Measurements from ENCODE around the gene DUSP22.

The DUSP22 gene

GRCh38 chr6:296151-297122, 4.2 kb downstream of the DUSP22 start:
- DNase-seq (ENCODE audit: low read depth in 3 of 3, low spot score in 1 of 3), result no peak

- no peak for DNase-seq (ENCODE audit: low read depth in 3 of 3, low spot score in 1 of 3)
Observed at GRCh38 chr6:297571-298232, 5.4 kb downstream of the DUSP22 start.

GRCh38 chr6:298233-299103, 6.2 kb downstream of the DUSP22 start:
- DNase-seq (ENCODE audit: low read depth in 3 of 3, low spot score in 1 of 3), result no peak

- DNase-seq (ENCODE audit: low read depth in 3 of 3, low spot score in 1 of 3), result no peak
Observed at GRCh38 chr6:299104-299980, 7.1 kb downstream of the DUSP22 start.

- no peak for DNase-seq (ENCODE audit: low read depth in 3 of 3, low spot score in 1 of 3)
Observed at GRCh38 chr6:300026-300425, 7.7 kb downstream of the DUSP22 start.

- no peak for DNase-seq (ENCODE audit: low read depth in 3 of 3, low spot score in 1 of 3)
Observed at GRCh38 chr6:300494-301198, 8.4 kb downstream of the DUSP22 start.

DNA sequence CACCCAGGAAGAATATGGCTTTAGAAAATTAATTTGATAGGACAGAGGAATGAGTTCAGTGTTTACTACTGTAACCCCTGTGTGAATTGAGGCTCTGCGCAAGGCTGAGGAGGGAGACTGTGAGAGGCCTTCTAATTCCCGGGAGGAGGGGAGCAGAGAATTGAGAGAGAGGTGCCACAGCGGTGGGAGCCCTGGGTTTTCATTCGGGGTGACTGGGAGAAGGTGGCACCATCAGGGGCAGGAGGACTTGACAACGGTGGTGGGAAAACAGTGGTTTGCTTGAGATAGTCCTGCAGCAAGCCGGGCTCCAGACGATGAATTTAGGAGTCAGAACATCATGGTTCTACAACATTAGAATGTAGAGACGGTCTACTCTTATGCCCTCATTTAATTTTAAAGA, 9.2 kb downstream of the DUSP22 start:
- no peak for DNase-seq (ENCODE audit: low read depth in 3 of 3, low spot score in 1 of 3)

DNA sequence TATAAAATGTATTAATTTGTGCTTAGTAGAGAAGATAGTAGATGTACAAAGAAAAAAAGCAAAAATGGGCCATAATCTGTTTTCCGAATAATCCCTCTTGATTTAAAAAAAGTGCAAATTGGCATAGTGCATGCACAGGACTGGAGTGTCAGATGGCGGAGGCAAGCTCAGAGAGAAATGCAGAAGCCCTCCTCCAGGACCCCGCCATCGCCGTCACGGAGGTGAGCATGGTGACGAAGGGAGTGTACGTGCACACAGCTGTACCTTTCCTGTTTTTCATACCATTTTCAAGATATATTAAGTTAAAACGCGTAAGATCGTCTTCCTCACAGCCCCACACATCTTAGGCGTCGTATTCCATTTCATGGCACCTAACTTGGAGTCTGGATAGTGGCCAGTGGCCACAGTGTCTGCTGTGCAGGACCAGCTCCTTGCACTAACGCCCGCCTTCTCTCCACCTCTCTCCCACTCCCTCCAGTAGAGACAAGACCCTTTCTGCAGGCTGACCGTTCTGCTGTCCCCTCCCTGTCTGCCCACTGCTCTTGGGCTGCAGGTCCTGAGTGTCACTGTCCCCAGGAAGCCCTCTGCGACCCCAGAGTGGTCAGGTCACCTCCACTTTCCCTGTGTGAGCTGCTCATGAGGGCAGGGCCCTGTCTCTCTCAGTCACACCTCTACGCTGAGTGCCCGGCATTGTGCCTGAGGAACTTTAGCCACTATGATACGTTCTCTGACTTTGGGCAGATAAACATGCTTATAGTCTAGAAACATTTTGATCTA, 9.8 kb downstream of the DUSP22 start:
- no peak for DNase-seq (ENCODE audit: low read depth in 3 of 3, low spot score in 1 of 3)

GRCh38 chr6:302760-303159, 10.5 kb downstream of the DUSP22 start:
- no peak for DNase-seq (ENCODE audit: low read depth in 3 of 3, low spot score in 1 of 3)

DNA sequence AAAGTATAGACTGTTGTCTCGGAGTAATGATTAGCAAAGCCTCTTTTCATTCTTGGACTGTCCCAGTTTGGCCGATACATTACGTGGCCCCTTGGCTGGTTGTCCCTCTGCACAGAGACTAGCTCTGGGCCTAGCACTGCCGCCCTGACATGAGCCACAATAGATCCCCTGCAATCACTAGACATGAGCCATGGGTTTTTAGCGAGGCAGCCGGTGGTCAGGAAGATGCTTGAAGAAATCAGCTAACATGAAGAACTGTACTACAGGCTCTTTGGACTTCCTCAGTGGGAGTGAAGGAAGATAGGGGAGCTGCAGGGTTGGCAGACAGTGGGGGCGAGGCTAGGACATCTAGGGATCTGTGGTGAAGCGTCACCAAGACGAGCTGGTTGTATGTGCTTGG, 11.0 kb downstream of the DUSP22 start:
- no peak for DNase-seq (ENCODE audit: low read depth in 3 of 3, low spot score in 1 of 3)

GRCh38 chr6:303948-304558, 11.8 kb downstream of the DUSP22 start:
- DNase-seq (ENCODE audit: low read depth in 3 of 3, low spot score in 1 of 3), result no peak

- no peak for DNase-seq (ENCODE audit: low read depth in 3 of 3, low spot score in 1 of 3)
Observed at GRCh38 chr6:304833-305370, 12.6 kb downstream of the DUSP22 start.

GRCh38 chr6:305371-306206, 13.3 kb downstream of the DUSP22 start:
- DNase-seq (ENCODE audit: low read depth in 3 of 3, low spot score in 1 of 3), result no peak

DNA sequence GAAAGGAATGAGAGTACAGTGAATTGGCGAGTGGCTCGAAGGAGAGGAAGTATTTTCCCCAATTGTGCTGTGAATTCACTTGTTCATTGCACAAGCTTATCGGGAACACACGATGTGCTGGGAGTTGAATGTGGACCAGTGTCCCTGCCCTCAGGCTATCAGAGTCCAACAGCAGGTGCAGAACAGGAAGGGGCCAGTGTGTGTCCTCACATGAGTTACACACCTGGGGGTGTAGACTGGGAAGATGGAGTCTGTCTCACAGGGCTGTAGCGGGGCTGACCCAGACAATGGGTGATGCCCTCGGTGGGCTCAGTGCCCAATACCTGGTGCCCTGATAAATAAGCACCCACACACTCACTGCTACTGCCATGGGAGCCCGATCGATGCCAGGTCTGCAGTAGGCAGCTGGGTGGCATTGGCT, 14.4 kb downstream of the DUSP22 start:
- DNase-seq (ENCODE audit: low read depth in 3 of 3, low spot score in 1 of 3), result no peak

GRCh38 chr6:307065-307814, 15.0 kb downstream of the DUSP22 start:
- DNase-seq (ENCODE audit: low read depth in 3 of 3, low spot score in 1 of 3), result no peak

DNA sequence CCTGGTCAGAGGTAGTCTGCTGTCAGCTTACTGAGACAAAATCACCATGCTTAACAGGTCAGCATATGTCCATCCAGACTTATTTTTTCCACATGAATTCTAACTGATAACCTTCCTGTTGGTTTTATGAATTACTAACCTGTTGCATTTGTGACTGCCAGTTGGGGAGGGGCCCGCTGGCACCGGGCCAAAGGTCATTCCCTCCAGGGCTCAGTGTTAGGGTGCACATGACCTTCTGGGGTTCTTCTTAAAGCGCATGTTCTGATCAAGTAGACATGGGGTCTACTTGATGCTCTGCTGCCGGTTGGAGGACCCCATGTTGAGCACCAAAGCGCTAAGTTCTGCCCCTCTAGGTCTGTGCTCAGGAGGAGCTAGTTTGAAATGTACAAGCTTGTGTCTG, 15.6 kb downstream of the DUSP22 start:
- DNase-seq (ENCODE audit: low read depth in 3 of 3, low spot score in 1 of 3), result no peak

DNA sequence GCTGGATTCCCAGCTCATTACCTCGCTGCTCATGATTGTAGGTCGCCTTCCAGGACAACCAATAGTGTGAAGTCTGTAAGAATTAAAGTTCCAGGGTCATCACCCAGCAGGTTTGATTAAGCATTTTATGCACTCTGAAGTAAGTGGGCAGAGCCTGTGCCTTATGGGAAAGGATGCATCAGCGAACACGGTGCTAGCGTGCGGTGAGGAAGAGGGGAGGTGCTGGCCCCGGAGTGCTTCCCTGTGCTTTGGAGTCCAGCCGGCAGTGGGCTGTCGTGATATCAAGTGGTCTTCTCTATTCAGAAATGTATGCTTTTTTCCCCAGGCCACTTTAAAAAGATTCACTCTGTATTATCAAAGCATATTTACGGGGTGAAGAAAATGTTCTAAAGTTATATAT, 16.0 kb downstream of the DUSP22 start:
- DNase-seq (ENCODE audit: low read depth in 3 of 3, low spot score in 1 of 3), result no peak

All from stimulated activated CD4-positive, alpha-beta T cell treated with anti-CD3 and anti-CD28 coated beads, TNF-alpha, amount 100 ng/mL, for 1 hour (primary cell).